Muscle of leg (tissue), 11 donors: ENCODE results near the gene TPM2. TPM values are rescaled to one million over a fixed set of nuclear protein-coding genes. Genes with fewer than 3 reads are reported as not detected.
"Not testable (repeated sequence)": the region's sequence is repeated elsewhere in the genome, so short reads cannot be mapped to it uniquely, and the experiment has no call there.

ENCODE experiments used
- DNase-seq: peaks from one replicate; pipeline ENCODE4 v3.0.0; 2013
- H3K27ac ChIP-seq: one replicate; pipeline ENCODE4 v1.5.1; 2013; ENCODE audit warnings: mild to moderate bottlenecking, low read length, control low read depth
- H3K27me3 ChIP-seq: one replicate; pipeline ENCODE4 v1.6.1; 2013; ENCODE audit warnings: low read length; ENCODE audit not compliant: control insufficient read depth, insufficient read depth
- H3K36me3 ChIP-seq: one replicate; pipeline ENCODE4 v1.6.1; 2013; ENCODE audit warnings: low read length; ENCODE audit not compliant: control insufficient read depth, insufficient read depth
- H3K4me1 ChIP-seq: one replicate; pipeline ENCODE4 v1.6.1; 2013; ENCODE audit warnings: low read length; ENCODE audit not compliant: control insufficient read depth, insufficient read depth
- H3K4me3 ChIP-seq: one replicate; pipeline ENCODE4 v1.5.1; 2013; ENCODE audit warnings: low read length, control low read depth
- H3K9me3 ChIP-seq: replicated peaks from 2 replicates; pipeline ENCODE4 v1.6.1; 2013; ENCODE audit warnings: low read depth, low read length; ENCODE audit not compliant: control insufficient read depth
- WGBS: methylation state at CpG from one replicate; pipeline ENCODE4 v1.1.5; 2013; ENCODE audit warnings: missing lambda C conversion rate; ENCODE audit not compliant: insufficient coverage; 5-methylcytosine and 5-hydroxymethylcytosine counted together
- polyA plus RNA-seq, 8 donors: library from polyadenylated mRNA; unstranded; fragments of 120-200 nt; gene quantifications; one replicate each; pipeline versions ENCODE4 v1.2.1 to v1.2.3, GENCODE V29; 2013; ENCODE audit warnings: inconsistent platforms in 1 of 8, low replicate concordance in 1 of 8; ENCODE audit not compliant: insufficient read length in 8 of 8, insufficient read depth in 1 of 8
- total RNA-seq: library from RNA; stranded (reverse); fragments of 120-200 nt; gene quantifications from one replicate; pipeline ENCODE4 v1.2.4, GENCODE V29; 2013

Gene TPM2
- total and polyA plus RNA-seq, 9 donors: 4,794 to 8,701 (median 8,066) TPM

- not testable (repeated sequence) for H3K4me3 ChIP-seq, H3K27ac ChIP-seq, H3K27me3 ChIP-seq, DNase-seq, H3K36me3 ChIP-seq, H3K4me1 ChIP-seq, H3K9me3 ChIP-seq
- whole genome bisulfite sequencing: 90% methylated on average over 9 of the region's 9 CpGs
These were observed 52.2 kb downstream of the TPM2 start for GRCh38 chr9:35637427-35637955.

- H3K27ac ChIP-seq, H3K4me1 ChIP-seq: not testable (repeated sequence)
- 95% methylated on average over 5 of the region's 6 CpGs for WGBS
These were observed 52.9 kb downstream of the TPM2 start for GRCh38 chr9:35636877-35637246.

GRCh38 chr9:35636135-35636876, 53.4 kb downstream of the TPM2 start:
- Histone ChIP-seq H3K27me3 (no peaks in the 10 kb centered on the region), H3K4me1 (no peaks in the 10 kb centered on the region), H3K9me3 (no peaks in the 10 kb centered on the region), H3K27ac (peak overlapping the region; percentile 29), H3K36me3 (no peaks in the 10 kb centered on the region), H3K4me3 (no peak overlapping the region)
- WGBS: 84% methylated on average over 6 of the region's 9 CpGs
- DNase-seq: peak; percentile 62

More at GRCh38 chr9:35636877-35637246, 52.9 kb downstream of the TPM2 start:
- not testable (repeated sequence) for DNase-seq, H3K4me3 ChIP-seq, H3K27me3 ChIP-seq, H3K36me3 ChIP-seq, H3K9me3 ChIP-seq

- Histone ChIP-seq H3K4me3 (no peak overlapping the region), H3K27me3 (no peaks in the 10 kb centered on the region), H3K9me3 (no peaks in the 10 kb centered on the region), H3K27ac (no peak overlapping the region), H3K4me1 (no peaks in the 10 kb centered on the region), H3K36me3 (no peaks in the 10 kb centered on the region)
- no peak for DNase-seq
These were observed 54.0 kb downstream of the TPM2 start for GRCh38 chr9:35635730-35636129.

Other genes with a start within 250 kb of the TPM2 start
- 33.7 TPM for gene RUSC2, start 199.8 kb downstream of the TPM2 start, total RNA-seq
- gene RUSC2, start 199.8 kb downstream of the TPM2 start, polyA plus RNA-seq: 10 to 100 TPM; 53.1 to 72.4 (median 62.0) TPM
- gene TESK1, start 84.7 kb downstream of the TPM2 start, total RNA-seq: 12.8 TPM
- 10 to 100 TPM; 29.2 to 47.3 (median 39.9) TPM for gene TESK1, start 84.7 kb downstream of the TPM2 start, polyA plus RNA-seq
- gene CD72, start 71.5 kb downstream of the TPM2 start, total RNA-seq: 1.6 TPM
- 1 to 10 TPM; 1.2 to 2.9 (median 1.8) TPM for gene CD72, start 71.5 kb downstream of the TPM2 start, polyA plus RNA-seq
- gene SIT1, start 39.0 kb downstream of the TPM2 start, total RNA-seq: 0.09 TPM
- 1 to 10 TPM in 1 of 8 donors, under 1 TPM in 4, not detected in 3; 0.09 to 1.7 (median 0.27) TPM for gene SIT1, start 39.0 kb downstream of the TPM2 start, polyA plus RNA-seq
- 19,485 TPM for gene RMRP, start 31.9 kb downstream of the TPM2 start, total RNA-seq
- not detected for gene RMRP, start 31.9 kb downstream of the TPM2 start, polyA plus RNA-seq
- gene CCDC107, start 31.6 kb downstream of the TPM2 start, total RNA-seq: 14.4 TPM
- gene CCDC107, start 31.6 kb downstream of the TPM2 start, polyA plus RNA-seq: 10 to 100 TPM; 16.0 to 23.6 (median 18.0) TPM
- gene ARHGEF39, start 24.7 kb downstream of the TPM2 start, total RNA-seq: 1.4 TPM
- gene ARHGEF39, start 24.7 kb downstream of the TPM2 start, polyA plus RNA-seq: 1 to 10 TPM; 3.9 to 7.7 (median 5.6) TPM
- 0.49 TPM for gene CA9, start 16.0 kb downstream of the TPM2 start, total RNA-seq
- 1 to 10 TPM in 2 of 8 donors, under 1 TPM in 6; 0.52 to 2.4 (median 0.71) TPM for gene CA9, start 16.0 kb downstream of the TPM2 start, polyA plus RNA-seq
- 78.0 TPM for gene TLN1, start 42.3 kb upstream of the TPM2 start, total RNA-seq
- gene TLN1, start 42.3 kb upstream of the TPM2 start, polyA plus RNA-seq: 100 to 1,000 TPM in 7 of 8 donors, 10 to 100 TPM in 1; 90.7 to 133 (median 118) TPM
- 27.0 TPM for gene CREB3, start 42.7 kb upstream of the TPM2 start, total RNA-seq
- gene CREB3, start 42.7 kb upstream of the TPM2 start, polyA plus RNA-seq: 10 to 100 TPM; 23.5 to 30.7 (median 26.4) TPM
- 42.9 TPM for gene GBA2, start 59.3 kb upstream of the TPM2 start, total RNA-seq
- 10 to 100 TPM; 44.7 to 82.5 (median 62.0) TPM for gene GBA2, start 59.3 kb upstream of the TPM2 start, polyA plus RNA-seq
- 11.4 TPM for gene RGP1, start 59.4 kb upstream of the TPM2 start, total RNA-seq
- 10 to 100 TPM; 15.5 to 23.6 (median 19.7) TPM for gene RGP1, start 59.4 kb upstream of the TPM2 start, polyA plus RNA-seq
- gene MSMP, start 64.4 kb upstream of the TPM2 start, total RNA-seq: 0.18 TPM
- gene MSMP, start 64.4 kb upstream of the TPM2 start, polyA plus RNA-seq: under 1 TPM in 2 of 8 donors, not detected in 6; 0.42 to 0.50 TPM
- gene NPR2, start 101.7 kb upstream of the TPM2 start, total RNA-seq: 16.8 TPM
- 10 to 100 TPM; 21.6 to 37.3 (median 27.1) TPM for gene NPR2, start 101.7 kb upstream of the TPM2 start, polyA plus RNA-seq
- 1.5 TPM for gene SPAG8, start 122.3 kb upstream of the TPM2 start, total RNA-seq
- 1 to 10 TPM; 1.3 to 3.1 (median 2.1) TPM for gene SPAG8, start 122.3 kb upstream of the TPM2 start, polyA plus RNA-seq
- 33.6 TPM for gene HINT2, start 125.1 kb upstream of the TPM2 start, total RNA-seq
- 10 to 100 TPM; 24.5 to 35.6 (median 30.0) TPM for gene HINT2, start 125.1 kb upstream of the TPM2 start, polyA plus RNA-seq
- not detected for gene FAM221B, start 138.8 kb upstream of the TPM2 start, total RNA-seq
- under 1 TPM; 0.08 to 0.26 (median 0.20) TPM for gene FAM221B, start 138.8 kb upstream of the TPM2 start, polyA plus RNA-seq
- 5.1 TPM for gene TMEM8B, start 139.3 kb upstream of the TPM2 start, total RNA-seq
- gene TMEM8B, start 139.3 kb upstream of the TPM2 start, polyA plus RNA-seq: 10 to 100 TPM; 12.8 to 22.3 (median 18.0) TPM
- gene OR13J1, start 180.5 kb upstream of the TPM2 start, total RNA-seq: not detected
- under 1 TPM in 5 of 8 donors, not detected in 3; 0.07 to 0.29 (median 0.13) TPM for gene OR13J1, start 180.5 kb upstream of the TPM2 start, polyA plus RNA-seq
- gene HRCT1, start 216.3 kb upstream of the TPM2 start, total RNA-seq: 1.2 TPM
- gene HRCT1, start 216.3 kb upstream of the TPM2 start, polyA plus RNA-seq: 1 to 10 TPM in 7 of 8 donors, under 1 TPM in 1; 0.82 to 1.9 (median 1.4) TPM
- 0.89 TPM for gene SPAAR, start 219.6 kb upstream of the TPM2 start, total RNA-seq
- gene SPAAR, start 219.6 kb upstream of the TPM2 start, polyA plus RNA-seq: 1 to 10 TPM; 1.4 to 2.3 (median 1.9) TPM